Stimulated activated CD8-positive, alpha-beta memory T cell treated with anti-CD3 and anti-CD28 coated beads, Interleukin-7, amount 100 ng/mL, for 48 hours (primary cell): ENCODE data around the gene CREG2.
A peak's percentile ranks its signal among the peaks of the same experiment; 100 is the strongest.
"Not testable (repeated sequence)": the region's sequence is repeated elsewhere in the genome, so short reads cannot be mapped to it uniquely, and the experiment has no call there.

Source experiments
- DNase-seq, 2 donors: peaks; one replicate each; pipeline ENCODE4 v3.0.0-alpha.2; 2020; ENCODE audit warnings: low read depth in 1 of 2; ENCODE audit errors: extremely low read depth in 1 of 2

CREG2 gene

GRCh38 chr2:101349893-101350662 lies 37.2 kb downstream of the CREG2 start:
- DNase-seq, result no peak

- no peak for DNase-seq
Observed at GRCh38 chr2:101348883-101349282, 38.4 kb downstream of the CREG2 start.

- DNase-seq, result no peak
Observed at GRCh38 chr2:101346909-101347308, 40.4 kb downstream of the CREG2 start.

GRCh38 chr2:101344137-101344536 lies 43.2 kb downstream of the CREG2 start:
- DNase-seq, result no peak

GRCh38 chr2:101342625-101343008 lies 44.7 kb downstream of the CREG2 start:
- DNase-seq, result no peak

DNA sequence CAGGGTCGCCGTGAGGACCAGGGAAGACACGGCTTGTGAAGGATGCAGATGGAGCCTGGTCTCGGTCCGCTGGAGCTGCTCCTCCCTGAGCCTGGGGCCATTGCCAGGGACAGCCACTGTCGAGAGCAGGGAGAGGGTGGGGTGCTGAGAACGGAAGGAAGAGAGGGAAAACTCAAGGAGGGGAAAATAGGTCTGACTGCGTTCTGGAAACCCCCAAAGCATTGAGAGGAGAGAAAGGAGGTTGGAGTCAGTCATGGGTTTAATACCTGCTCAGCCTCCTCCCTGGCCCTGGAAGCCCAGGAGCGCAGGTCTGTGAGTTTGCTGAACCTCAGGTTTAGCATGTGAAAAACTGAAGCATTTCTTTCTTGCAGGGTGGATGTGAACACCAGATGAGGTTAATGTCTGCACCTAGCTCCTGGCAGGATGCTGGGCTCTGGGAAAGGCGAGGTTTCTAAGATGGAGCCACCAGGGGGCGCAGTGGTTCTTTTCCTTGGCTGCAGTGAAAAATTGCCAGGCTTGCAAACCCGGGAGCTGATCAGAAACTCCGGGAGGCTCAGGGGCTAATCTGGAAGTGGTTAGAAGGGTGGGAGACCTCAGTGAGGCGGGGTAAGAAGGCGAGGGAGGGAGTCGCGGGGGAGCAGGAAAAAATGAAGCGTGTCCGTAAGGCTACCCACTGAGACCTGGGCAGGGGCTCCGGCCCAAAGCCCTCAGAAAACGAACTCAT lies 45.2 kb downstream of the CREG2 start:
- peak; percentile 22 to 42 for DNase-seq

GRCh38 chr2:101341421-101341820 lies 45.9 kb downstream of the CREG2 start:
- peak in 1 of 2 donors; percentile 29 for DNase-seq

- no peak for DNase-seq
Observed at GRCh38 chr2:101340141-101340551, 47.2 kb downstream of the CREG2 start.

GRCh38 chr2:101339266-101339880 lies 47.9 kb downstream of the CREG2 start:
- DNase-seq, result no peak

DNA sequence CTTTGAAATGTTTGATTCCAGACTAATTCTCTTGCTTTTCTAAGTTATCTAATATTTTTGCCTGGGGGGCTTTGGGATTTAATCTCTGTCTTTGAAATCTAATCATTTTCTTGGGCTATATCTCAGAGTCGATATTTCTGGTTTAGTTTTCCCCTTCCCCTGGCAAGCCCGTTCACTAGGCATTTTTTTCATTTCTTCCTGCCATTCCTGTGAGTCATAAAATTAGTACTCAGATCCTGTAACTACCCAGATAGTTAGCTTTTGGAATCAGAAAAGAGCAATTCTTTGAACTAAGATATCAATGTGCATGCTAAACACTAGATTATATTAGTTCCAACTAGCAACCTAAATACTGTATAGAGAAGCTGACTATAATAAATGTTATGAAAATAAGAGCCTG lies 49.4 kb downstream of the CREG2 start:
- no peak for DNase-seq

GRCh38 chr2:101332885-101333766 lies 54.2 kb downstream of the CREG2 start:
- no peak for DNase-seq

- DNase-seq, result no peak
Observed at GRCh38 chr2:101331202-101331601, 56.1 kb downstream of the CREG2 start.

- DNase-seq, result peak in 1 of 2 donors; percentile 9
Observed at GRCh38 chr2:101330253-101330933, 56.9 kb downstream of the CREG2 start.

DNA sequence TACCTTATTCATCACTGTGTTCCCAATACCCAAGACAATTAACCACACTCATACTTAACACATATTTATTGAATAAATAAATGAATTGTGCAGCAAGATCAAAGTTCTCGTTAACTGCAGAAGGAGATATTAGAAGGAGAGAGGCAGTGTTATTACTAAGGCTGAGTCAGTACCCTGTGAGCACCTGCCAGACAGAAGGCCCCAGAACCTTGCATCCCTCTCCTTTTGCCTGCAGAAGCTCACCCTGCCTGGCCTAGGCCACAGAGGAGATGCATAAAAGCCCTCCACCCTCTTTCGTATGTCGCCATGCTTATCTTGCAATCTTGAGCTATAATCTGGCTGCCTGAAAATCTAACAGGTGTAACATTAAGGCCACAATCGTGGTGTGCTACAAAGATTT lies 58.3 kb downstream of the CREG2 start:
- no peak for DNase-seq

- no peak for DNase-seq
Observed at GRCh38 chr2:101328474-101329007, 58.8 kb downstream of the CREG2 start.

- DNase-seq, result no peak
Observed at GRCh38 chr2:101327863-101328394, 59.4 kb downstream of the CREG2 start.

DNA sequence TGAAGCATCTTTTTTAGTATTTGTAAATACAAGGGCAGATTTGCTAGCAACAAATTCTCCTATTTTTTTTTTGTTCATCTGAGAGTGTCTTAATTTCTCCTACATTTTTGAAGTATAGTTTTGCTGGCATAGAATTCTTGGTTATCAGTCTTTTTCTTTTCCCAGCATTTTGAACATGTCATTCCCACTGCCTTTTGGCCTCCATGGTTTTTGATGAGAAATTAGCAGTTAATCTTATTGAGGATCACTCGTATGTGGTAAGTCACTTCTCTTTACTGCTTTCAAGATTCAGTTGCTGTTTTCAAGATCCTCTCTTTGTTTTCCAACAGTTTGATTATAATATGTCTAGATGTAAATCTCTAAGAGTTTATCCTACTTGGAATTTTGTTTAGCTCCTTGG lies 61.9 kb downstream of the CREG2 start:
- DNase-seq, result no peak

- not testable (repeated sequence) for DNase-seq
Observed at GRCh38 chr2:101316568-101316967, 70.7 kb downstream of the CREG2 start.

DNA sequence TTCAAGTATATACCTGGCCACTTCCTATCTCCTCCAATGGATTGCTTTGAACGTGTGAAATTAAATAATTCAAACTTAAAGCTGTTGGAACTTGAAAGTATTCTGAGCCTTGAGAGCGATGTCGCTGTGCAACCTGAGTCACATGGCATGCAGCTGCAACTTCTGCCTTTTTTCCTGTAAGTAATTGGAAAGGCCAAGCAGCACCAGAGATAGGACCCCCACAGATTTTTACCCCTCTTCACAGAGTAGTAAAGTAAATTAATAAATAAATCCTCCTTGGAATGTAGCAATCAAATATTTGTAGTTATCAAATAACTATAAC lies 75.6 kb downstream of the CREG2 start:
- no peak for DNase-seq
